IMR-90 (cell line): ENCODE data around the gene PDCD11. TPM values are rescaled to one million over a fixed set of nuclear protein-coding genes. Genes with fewer than 3 reads are reported as not detected.

Source experiments
- ATAC-seq: fragments of 200-7000 bp; cut with Tn5 transposase; 2 replicates; pipeline ENCODE4 v1.9.1; 2020; ENCODE audit warnings: low read depth, mild to moderate bottlenecking, moderate library complexity
- BruUV-seq: library from RNA; stranded (reverse); fragments of 400-500 nt; replicated peaks from 2 replicates; lab custom pipeline; 2021; lab: Mats Ljungman, UMichigan
- CTCF ChIA-PET: fragments of 300-600 bp; formaldehyde crosslinking; extraction: SDS; loops from one replicate; lab custom pipeline; 2021; ENCODE audit warnings: antibody characterized with exemption; lab: Yijun Ruan, JAX
- POLR2A ChIA-PET: fragments of 300-600 bp; sonication (Branson Sonifier 250); formaldehyde crosslinking; loops from one replicate; lab custom pipeline; 2022; ENCODE audit warnings: antibody characterized with exemption; ENCODE audit not compliant: unreplicated experiment; lab: Charles Lee
- DNase-seq: peaks from one replicate; pipeline ENCODE4 v3.0.0; 2013
- H2AFZ ChIP-seq: replicated peaks from 2 replicates; pipeline ENCODE3; 2013; ENCODE audit warnings: low read length, mild to moderate bottlenecking; ENCODE audit not compliant: poor library complexity
- H2AK5ac ChIP-seq: 2 replicates; pipeline ENCODE4 v1.6.1; 2013; ENCODE audit warnings: low read depth, low read length, inconsistent platforms
- H2AK9ac ChIP-seq: replicated peaks from 2 replicates; pipeline ENCODE3; 2013; ENCODE audit warnings: mild to moderate bottlenecking, low read depth, low read length, moderate library complexity; ENCODE audit not compliant: poor library complexity
- H2BK120ac ChIP-seq: 2 replicates; pipeline ENCODE4 v1.6.1; 2013; ENCODE audit warnings: low read depth, low read length, inconsistent platforms
- H2BK15ac ChIP-seq: 3 replicates; pipeline ENCODE4 v1.6.1; 2013; ENCODE audit warnings: low read depth, low read length, inconsistent platforms
- H2BK20ac ChIP-seq: 2 replicates; pipeline ENCODE4 v1.6.1; 2013; ENCODE audit warnings: low read depth, mild to moderate bottlenecking, inconsistent platforms, low read length, moderate library complexity
- H2BK5ac ChIP-seq: 2 replicates; pipeline ENCODE4 v1.6.1; 2013; ENCODE audit warnings: mild to moderate bottlenecking, low read depth, low read length, inconsistent platforms; ENCODE audit not compliant: poor library complexity, severe bottlenecking
- H3K14ac ChIP-seq: replicated peaks from 2 replicates; pipeline ENCODE4 v1.6.1; 2013; ENCODE audit warnings: low read depth, low read length, inconsistent platforms
- H3K18ac ChIP-seq: 2 replicates; pipeline ENCODE4 v1.6.1; 2013; ENCODE audit warnings: low read depth, low read length, control low read depth
- H3K23ac ChIP-seq: 2 replicates; pipeline ENCODE4 v1.6.1; 2013; ENCODE audit warnings: low read depth, low read length, inconsistent platforms
- H3K27ac ChIP-seq: 2 replicates; pipeline ENCODE4 v1.5.1; 2013; ENCODE audit warnings: mild to moderate bottlenecking, control low read depth, low read length; ENCODE audit not compliant: insufficient read depth
- H3K27me3 ChIP-seq: 2 replicates; pipeline ENCODE4 v1.6.1; 2013; ENCODE audit warnings: low read length; ENCODE audit not compliant: control insufficient read depth, insufficient read depth
- H3K36me3 ChIP-seq: 2 replicates; pipeline ENCODE4 v1.6.1; 2013; ENCODE audit warnings: low read length, mixed read lengths; ENCODE audit not compliant: control insufficient read depth, insufficient read depth
- H3K4ac ChIP-seq: 2 replicates; pipeline ENCODE4 v1.6.1; 2013; ENCODE audit warnings: low read depth, low read length, inconsistent platforms
- H3K4me1 ChIP-seq: 2 replicates; pipeline ENCODE4 v1.6.1; 2013; ENCODE audit warnings: low read length, mixed read lengths; ENCODE audit not compliant: control insufficient read depth, insufficient read depth
- H3K4me2 ChIP-seq: 2 replicates; pipeline ENCODE4 v1.6.1; 2013; ENCODE audit warnings: low read depth, mild to moderate bottlenecking, control low read depth, low read length, moderate library complexity
- H3K4me3 ChIP-seq: 2 replicates; pipeline ENCODE4 v1.5.1; 2013; ENCODE audit warnings: low read depth, mild to moderate bottlenecking, control low read depth, low read length, moderate library complexity; ENCODE audit not compliant: insufficient read depth
- H3K56ac ChIP-seq: 2 replicates; pipeline ENCODE4 v1.6.1; 2013; ENCODE audit warnings: low read length, inconsistent platforms; ENCODE audit not compliant: insufficient read depth; ENCODE audit errors: extremely low read depth
- H3K79me1 ChIP-seq, 2 experiments: 2 replicates each; pipeline ENCODE4 v1.6.1; 2013; ENCODE audit warnings: low read length in 2 of 2, inconsistent platforms in 1 of 2, low read depth in 1 of 2
- H3K9ac ChIP-seq: 2 replicates; pipeline ENCODE4 v1.6.1; 2013; ENCODE audit warnings: low read depth, low read length, control low read depth
- H3K9me1 ChIP-seq: 2 replicates; pipeline ENCODE4 v1.6.1; 2013; ENCODE audit warnings: low read length, inconsistent platforms; ENCODE audit not compliant: insufficient read depth
- H3K9me3 ChIP-seq: 2 replicates; pipeline ENCODE4 v1.6.1; 2013; ENCODE audit warnings: low read length; ENCODE audit not compliant: control insufficient read depth, insufficient read depth
- H4K20me1 ChIP-seq: 2 replicates; pipeline ENCODE4 v1.6.1; 2013; ENCODE audit warnings: low read length, inconsistent platforms; ENCODE audit not compliant: insufficient read depth
- H4K5ac ChIP-seq: 2 replicates; pipeline ENCODE4 v1.6.1; 2013; ENCODE audit warnings: mild to moderate bottlenecking, low read depth, low read length, control low read depth
- H4K8ac ChIP-seq, 2 experiments: 2 replicates each; pipeline ENCODE4 v1.6.1; 2013; ENCODE audit warnings: low read depth in 2 of 2, low read length in 2 of 2, control low read depth in 1 of 2, inconsistent platforms in 1 of 2
- H4K91ac ChIP-seq: 2 replicates; pipeline ENCODE4 v1.6.1; 2013; ENCODE audit warnings: low read depth, low read length, inconsistent platforms; ENCODE audit not compliant: insufficient read depth
- BHLHE40 ChIP-seq: fragments of 150-350 bp; IDR thresholded peaks from 2 replicates; pipeline ENCODE4 v1.6.1; 2016; ENCODE audit warnings: mild to moderate bottlenecking, low read depth, low read length
- CEBPB ChIP-seq: IDR thresholded peaks from 2 replicates; pipeline ENCODE4 v1.6.1; 2012; ENCODE audit warnings: low read depth, low read length, improper control_type of control experiment
- MAZ ChIP-seq: IDR thresholded peaks from 2 replicates; pipeline ENCODE4 v1.6.1; 2012; ENCODE audit warnings: low read depth, mild to moderate bottlenecking, low read length, improper control_type of control experiment, moderate library complexity, borderline replicate concordance
- RAD21 ChIP-seq: IDR thresholded peaks from 2 replicates; pipeline ENCODE4 v1.6.1; 2012; ENCODE audit warnings: low read length, improper control_type of control experiment
- RFX5 ChIP-seq: IDR thresholded peaks from 2 replicates; pipeline ENCODE4 v1.8.0; 2012; ENCODE audit warnings: low read depth, mild to moderate bottlenecking, low read length, moderate library complexity
- SMC3 ChIP-seq: fragments of 150-350 bp; IDR thresholded peaks from 2 replicates; pipeline ENCODE4 v1.6.1; 2016; ENCODE audit warnings: low read depth, mild to moderate bottlenecking, antibody characterized with exemption, low read length, moderate library complexity
- WGBS, 2 experiments: methylation state at CpG; one replicate each; pipeline versions ENCODE4 v1.1.5 to v1.1.7; 2013; ENCODE audit warnings: missing lambda C conversion rate in 2 of 2; ENCODE audit not compliant: insufficient read length in 1 of 2; ENCODE audit errors: extremely low coverage in 2 of 2; 5-methylcytosine and 5-hydroxymethylcytosine counted together
- dilution Hi-C: fragments of 300-500 bp; cut with HindIII; formaldehyde crosslinking; loops from one replicate; pipeline ENCODE4 v1.14.3; 2018; ENCODE audit warnings: low sequenced_read_pairs; ENCODE audit not compliant: unreplicated experiment
- in situ Hi-C: fragments of 300-500 bp; cut with MboI; formaldehyde crosslinking; loops from 3 replicates; pipeline ENCODE4 v1.14.3; 2019; ENCODE audit warnings: low sequenced_read_pairs, inconsistent platforms, mixed read lengths
- intact Hi-C: fragments of 100-400 bp; cut with micrococcal nuclease; formaldehyde crosslinking; loops from 2 replicates; pipeline ENCODE4 v1.10.0; 2022
- polyA plus RNA-seq, 3 experiments: library from polyadenylated mRNA; depleted of rRNA; stranded (reverse); fragments of >200 nt; gene quantifications; 2 replicates each; pipeline ENCODE4 v1.2.3, GENCODE V29; 2012; ENCODE audit warnings: low replicate concordance in 1 of 3
- total RNA-seq: library from RNA; depleted of rRNA; stranded (reverse); fragments of >200 nt; gene quantifications from 2 replicates; pipeline ENCODE4 v1.2.3, GENCODE V29; 2012

The PDCD11 gene
- total and polyA plus RNA-seq, 2 of the 4 experiments (the other 2 are of a cell fraction) = 20.4 to 56.8 TPM

DNA sequence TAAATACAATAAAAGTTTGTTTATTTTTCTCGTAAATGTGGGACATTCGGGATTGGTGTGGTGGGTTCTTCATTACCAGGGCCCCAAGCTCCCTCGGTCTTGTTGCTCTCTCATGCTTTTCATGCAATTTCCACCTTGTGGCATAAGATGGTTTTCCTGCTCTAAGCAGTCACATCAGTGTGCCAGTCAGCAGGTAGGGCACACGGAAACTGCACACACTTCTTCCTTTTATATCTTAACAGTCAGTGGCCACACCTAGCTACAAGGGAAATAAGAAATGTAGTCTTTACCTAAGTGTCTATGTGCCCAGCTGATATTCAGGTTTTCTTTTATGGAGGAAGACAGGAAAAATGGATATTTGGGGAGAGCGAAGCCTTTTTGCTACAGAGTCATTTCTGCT lies 22.2 kb upstream of the PDCD11 start:
- no peak overlapping the region for H2BK15ac ChIP-seq
- H3K9me3 ChIP-seq = no peaks in the 10 kb centered on the region
- H3K14ac ChIP-seq = no peak overlapping the region
- H4K8ac ChIP-seq = no peak overlapping the region
- DNase-seq = no peak
- H2AFZ ChIP-seq = no peak overlapping the region
- H3K79me1 ChIP-seq = peaks cover 8 to 25% of the 10 kb centered on the region in 2 experiments; a peak in 3 of 4 replicates
- POLR2A ChIA-PET = no interaction called here
- no peaks in the 10 kb centered on the region; the same call in 1 of the 2 replicates for H3K9me1 ChIP-seq
- H4K91ac ChIP-seq = no peak overlapping the region
- in situ Hi-C loops = no loop called here
- H3K18ac ChIP-seq = no peak overlapping the region
- ATAC-seq = no peak
- no peak overlapping the region for H3K4ac ChIP-seq
- TF ChIP-seq RAD21 (no peak), BHLHE40 (no peak), SMC3 (no peak), MAZ (no peak), CEBPB (no peak), RFX5 (no peak)
- no peak overlapping the region for H3K23ac ChIP-seq
- no peaks in the 10 kb centered on the region for H4K20me1 ChIP-seq
- no peak overlapping the region for H2AK5ac ChIP-seq
- no peak overlapping the region for H3K4me3 ChIP-seq
- H3K36me3 ChIP-seq = peaks cover 10% of the 10 kb centered on the region
- H3K4me2 ChIP-seq = no peak overlapping the region
- BruUV-seq = no TSS peak
- no peak overlapping the region for H2BK5ac ChIP-seq
- no peak overlapping the region for H4K5ac ChIP-seq
- no peak overlapping the region for H3K56ac ChIP-seq
- H3K27me3 ChIP-seq = no peaks in the 10 kb centered on the region
- H2BK120ac ChIP-seq = no peak overlapping the region
- no peak overlapping the region for H2BK20ac ChIP-seq
- no CpG with 5 or more reads among the region's 5 CpGs for WGBS, 2 experiments
- CTCF ChIA-PET = no interaction called here
- intact Hi-C loops = no loop called here
- dilution Hi-C loops = no loop called here
- H2AK9ac ChIP-seq = no peak overlapping the region
- H3K9ac ChIP-seq = no peak overlapping the region
- H3K27ac ChIP-seq = no peak overlapping the region
- no peaks in the 10 kb centered on the region for H3K4me1 ChIP-seq
